K562 (cell line): ENCODE data around the gene CALD1.

Experiments used
- BRCA1 ChIP-seq, 2 experiments: fragments of 450-650 bp in 1 of 2; sonication (generic) in 1 of 2; formaldehyde crosslinking in 1 of 2; IDR thresholded peaks; 2 replicates each; pipeline versions ENCODE4 v1.5.0 to v1.6.1; 2017 to 2020; ENCODE audit warnings: mild to moderate bottlenecking in 1 of 2, missing genetic modification reagents in 1 of 2
- CBFA2T2 ChIP-seq: fragments of 450-650 bp; conservative IDR thresholded peaks from 2 replicates; pipeline ENCODE4 v1.6.1; 2017; ENCODE audit warnings: mild to moderate bottlenecking
- CSDE1 ChIP-seq, 2 experiments: fragments of 450-650 bp; IDR thresholded peaks; 2 replicates each; pipeline ENCODE4 v1.6.1; 2016; ENCODE audit warnings: mild to moderate bottlenecking in 1 of 2
- CTCF ChIP-seq, 3 experiments: IDR thresholded peaks in 2 of 3; conservative IDR thresholded peaks in 1 of 3; 2 replicates each; pipeline ENCODE4 v1.5.1; 2011 to 2012; ENCODE audit warnings: low read length in 3 of 3, mild to moderate bottlenecking in 3 of 3, control low read depth in 2 of 3, improper control_type of control experiment in 1 of 3, inconsistent platforms in 1 of 3, low read depth in 1 of 3, mixed read lengths in 1 of 3, moderate library complexity in 1 of 3; ENCODE audit not compliant: insufficient read depth in 2 of 3
- EGR1 ChIP-seq: fragments of 450-650 bp; conservative IDR thresholded peaks from 2 replicates; pipeline ENCODE4 v1.6.1; 2017; ENCODE audit warnings: mild to moderate bottlenecking
- FOXJ3 ChIP-seq: sonication (generic); formaldehyde crosslinking; IDR thresholded peaks from 2 replicates; pipeline ENCODE4 v1.4.0; 2020; ENCODE audit warnings: mild to moderate bottlenecking, missing genetic modification reagents
- HNRNPUL1 ChIP-seq: fragments of 200-400 bp; formaldehyde crosslinking; IDR thresholded peaks from 2 replicates; pipeline ENCODE4 v1.6.1; 2017; ENCODE audit warnings: low read length
- LARP7 ChIP-seq: fragments of 450-650 bp; IDR thresholded peaks from 2 replicates; pipeline ENCODE4 v1.6.1; 2016
- MAZ ChIP-seq, 2 experiments: fragments of 450-650 bp in 1 of 2; sonication (generic) in 1 of 2; formaldehyde crosslinking; IDR thresholded peaks in 1 of 2; conservative IDR thresholded peaks in 1 of 2; 2 replicates each; pipeline versions ENCODE4 v1.4.0 to v1.5.0; 2020; ENCODE audit warnings: mild to moderate bottlenecking in 1 of 2, missing genetic modification reagents in 1 of 2
- MED1 ChIP-seq: sonication (generic); formaldehyde crosslinking; IDR thresholded peaks from 2 replicates; pipeline ENCODE4 v1.8.1; 2023; ENCODE audit warnings: missing genetic modification reagents, borderline replicate concordance
- RAD21 ChIP-seq, 2 experiments: fragments of 250-450 bp in 1 of 2; fragments of 450-650 bp in 1 of 2; sonication (Bioruptor Pico) in 1 of 2; formaldehyde crosslinking in 1 of 2; IDR thresholded peaks in 1 of 2; conservative IDR thresholded peaks in 1 of 2; 2 replicates each; pipeline versions ENCODE4 v1.4.0 to v1.8.0; 2020 to 2022; ENCODE audit warnings: mild to moderate bottlenecking in 2 of 2, moderate library complexity in 1 of 2
- SREBF1 ChIP-seq: fragments of 150-350 bp; IDR thresholded peaks from 2 replicates; pipeline ENCODE4 v1.6.1; 2014; ENCODE audit warnings: antibody characterized with exemption, low read depth, low read length, borderline replicate concordance
- TAF7 ChIP-seq: fragments of 450-650 bp; IDR thresholded peaks from 2 replicates; pipeline ENCODE4 v1.6.1; 2016; ENCODE audit warnings: missing genetic modification characterization, missing compliant biosample characterization
- ZNF124 ChIP-seq: sonication (generic); formaldehyde crosslinking; IDR thresholded peaks from 2 replicates; pipeline ENCODE4 v1.8.1; 2022; ENCODE audit warnings: missing genetic modification reagents

GRCh38 chr7:134947831-134948230, 168.4 kb downstream of the CALD1 start:
- TF ChIP-seq CSDE1 (IDR thresholded peaks at IDR 0.05) (no peak), CTCF (IDR thresholded peaks at IDR 0.05 in 2 of 3, conservative IDR thresholded peaks at IDR 0.05 in 1 of 3; ENCODE audit: insufficient read depth in 2 of 3, low read depth in 1 of 3, low read length in 3 of 3) (no peak), MED1 (CRISPR knock-in tag) (no peak), HNRNPUL1 (no peak), ZNF124 (no peak), SREBF1 (no peak), MAZ (CRISPR knock-in tag; conservative IDR thresholded peaks at IDR 0.05 in 1 of 2, IDR thresholded peaks at IDR 0.05 in 1 of 2) (no peak), FOXJ3 (CRISPR knock-in tag) (no peak), EGR1 (no peak), BRCA1 (IDR thresholded peaks at IDR 0.05) (no peak), BRCA1 (CRISPR knock-in tag; IDR thresholded peaks at IDR 0.05) (no peak), RAD21 (CRISPR knock-in tag; conservative IDR thresholded peaks at IDR 0.05 in 1 of 2, IDR thresholded peaks at IDR 0.05 in 1 of 2) (no peak), LARP7 (no peak), TAF7 (tag) (no peak), CBFA2T2 (no peak)
